ENCODE data around the gene PCDH7.

The PCDH7 gene

DNA sequence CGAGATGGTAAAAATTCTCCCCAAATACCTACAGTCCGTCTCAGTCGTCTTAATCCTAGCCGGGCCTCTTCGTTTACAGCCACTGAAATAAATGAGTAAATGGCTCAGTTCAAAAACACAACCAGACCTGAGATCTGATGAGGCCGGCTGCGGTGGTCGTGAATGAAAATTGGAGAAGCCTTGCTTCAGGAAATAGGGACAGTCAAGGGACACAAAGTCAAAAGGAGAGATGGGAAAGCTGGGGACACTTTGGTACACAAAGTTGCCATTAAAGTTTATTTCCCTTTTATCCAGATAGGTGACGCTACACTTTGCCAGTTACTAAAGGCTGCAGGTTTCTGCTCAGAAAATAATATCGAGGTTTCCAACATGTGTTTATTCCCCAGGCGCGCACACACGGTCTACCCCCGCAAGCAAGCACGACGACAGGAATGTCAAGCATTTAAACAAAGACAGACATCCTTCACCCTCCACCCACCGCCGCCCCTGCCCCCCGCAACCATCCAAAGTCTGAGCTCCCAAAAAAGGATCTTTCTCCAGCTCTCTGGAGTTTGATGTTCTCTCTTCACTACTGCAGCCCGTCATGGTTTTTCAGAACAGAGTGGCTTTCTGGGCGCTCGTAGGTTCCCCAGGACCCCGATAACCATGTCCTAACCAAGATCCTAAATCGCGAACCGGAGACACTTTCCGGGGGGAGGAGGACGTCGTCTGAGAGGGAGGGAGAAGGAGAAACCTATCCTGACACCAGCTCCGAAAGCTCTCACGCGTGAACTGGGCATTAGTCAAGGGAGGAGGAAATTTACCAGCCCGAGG is 1.3 kb upstream of the PCDH7 start (continued):
- TF ChIP-seq, protein P1, sequence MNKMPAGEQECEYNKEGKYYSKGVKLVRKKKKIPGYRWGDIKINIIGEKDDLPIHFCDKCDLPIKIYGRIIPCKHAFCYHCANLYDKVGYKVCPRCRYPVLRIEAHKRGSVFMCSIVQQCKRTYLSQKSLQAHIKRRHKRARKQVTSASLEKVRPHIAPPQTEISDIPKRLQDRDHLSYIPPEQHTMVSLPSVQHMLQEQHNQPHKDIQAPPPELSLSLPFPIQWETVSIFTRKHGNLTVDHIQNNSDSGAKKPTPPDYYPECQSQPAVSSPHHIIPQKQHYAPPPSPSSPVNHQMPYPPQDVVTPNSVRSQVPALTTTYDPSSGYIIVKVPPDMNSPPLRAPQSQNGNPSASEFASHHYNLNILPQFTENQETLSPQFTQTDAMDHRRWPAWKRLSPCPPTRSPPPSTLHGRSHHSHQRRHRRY (tag by site-specific recombination; IDR thresholded peaks at IDR 0.05) = no peak
- TF ChIP-seq KLF9 (tag by site-specific recombination; IDR thresholded peaks at IDR 0.05; ENCODE audit: low read depth) = no peak
- TF ChIP-seq ZNF280D (tag by site-specific recombination; IDR thresholded peaks at IDR 0.05) = no peak
- TF ChIP-seq EGR2 (tag by site-specific recombination; IDR thresholded peaks at IDR 0.05; ENCODE audit: low read depth) = peak; percentile 43
- TF ChIP-seq, protein P2, sequence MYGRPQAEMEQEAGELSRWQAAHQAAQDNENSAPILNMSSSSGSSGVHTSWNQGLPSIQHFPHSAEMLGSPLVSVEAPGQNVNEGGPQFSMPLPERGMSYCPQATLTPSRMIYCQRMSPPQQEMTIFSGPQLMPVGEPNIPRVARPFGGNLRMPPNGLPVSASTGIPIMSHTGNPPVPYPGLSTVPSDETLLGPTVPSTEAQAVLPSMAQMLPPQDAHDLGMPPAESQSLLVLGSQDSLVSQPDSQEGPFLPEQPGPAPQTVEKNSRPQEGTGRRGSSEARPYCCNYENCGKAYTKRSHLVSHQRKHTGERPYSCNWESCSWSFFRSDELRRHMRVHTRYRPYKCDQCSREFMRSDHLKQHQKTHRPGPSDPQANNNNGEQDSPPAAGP (tag by site-specific recombination; IDR thresholded peaks at IDR 0.05) = no peak
- peak; percentile 50; the same call in 1 of the 2 replicates for TF ChIP-seq CTCF (tag by site-specific recombination; IDR thresholded peaks at IDR 0.05)
- peak; percentile 45 for TF ChIP-seq GLIS1 (tag by site-specific recombination; IDR thresholded peaks at IDR 0.05)
- TF ChIP-seq ZNF426 (tag by site-specific recombination; IDR thresholded peaks at IDR 0.05) = no peak
- TF ChIP-seq ZNF155 (tag by site-specific recombination; IDR thresholded peaks at IDR 0.05) = no peak
- TF ChIP-seq ZNF335 (tag by site-specific recombination; conservative IDR thresholded peaks at IDR 0.05) = peak; percentile 63
- no peak for TF ChIP-seq ZNF530 (tag by site-specific recombination; IDR thresholded peaks at IDR 0.05; ENCODE audit: low read depth)
- TF ChIP-seq ZIC2 (tag by site-specific recombination; IDR thresholded peaks at IDR 0.05) = no peak
- TF ChIP-seq ZNF391 (tag by site-specific recombination; IDR thresholded peaks at IDR 0.05; ENCODE audit: borderline replicate concordance, low read depth) = no peak
- peak; percentile 66 for TF ChIP-seq ZFHX2 (tag by site-specific recombination; conservative IDR thresholded peaks at IDR 0.05)
- no peak for TF ChIP-seq KLF16 (tag by site-specific recombination; IDR thresholded peaks at IDR 0.05)

- POLR2A ChIA-PET = interaction anchor here (0.6 to 1.5 kb wide), 14 partner anchors 9 to 546 kb away, joined by 3 to 11 read pairs (median 4); no protein-coding TSS in a partner anchor
- no peaks in the 10 kb centered on the region for H3K9me3 ChIP-seq (ENCODE audit: control insufficient read depth, insufficient read depth, low read depth, low read length)
- peak overlapping the region; percentile 86 for H3K4me3 ChIP-seq (ENCODE audit: low read depth, low read length)
- CTCF ChIA-PET = interaction anchor here (0.6 to 0.7 kb wide), 2 partner anchors 326 to 1382 kb away, joined by 3 to 4 read pairs; no protein-coding TSS in a partner anchor
- peak overlapping the region; percentile 98 for H3K27ac ChIP-seq (ENCODE audit: extremely low read depth, low read depth, low read length)
- peaks cover 0 to 21% of the 10 kb centered on the region in 2 experiments; a peak in 1 of 3 replicates for H3K36me3 ChIP-seq (ENCODE audit: control insufficient read depth in 2 of 2, insufficient read depth in 1 of 2, low read length in 2 of 2)
- H3K4me1 ChIP-seq (ENCODE audit: control insufficient read depth, insufficient read depth, low read length) = no peaks in the 10 kb centered on the region
- TF ChIP-seq ZXDB (tag by site-specific recombination; IDR thresholded peaks at IDR 0.05) (peak; percentile 98), ZBTB48 (tag by site-specific recombination; IDR thresholded peaks at IDR 0.05) (peak; percentile 93), ZNF248 (tag by site-specific recombination; IDR thresholded peaks at IDR 0.05) (no peak), ZNF341 (tag by site-specific recombination; IDR thresholded peaks at IDR 0.05; ENCODE audit: low read depth) (peak; percentile 42; the same call in 1 of the 2 replicates), ZNF501 (tag by site-specific recombination; IDR thresholded peaks at IDR 0.05) (0 out of 2 replicates have a peak, but pooled peaks have one; percentile 8), KLF9 (tag by site-specific recombination; IDR thresholded peaks at IDR 0.05; ENCODE audit: low read depth) (0 out of 2 replicates have a peak, but pooled peaks have one; percentile 27), TCF7L2 (IDR thresholded peaks at IDR 0.05; ENCODE audit: borderline replicate concordance, low read depth, low read length) (no peak), WT1 (tag by site-specific recombination; IDR thresholded peaks at IDR 0.05) (no peak), ZNF366 (tag by site-specific recombination; conservative IDR thresholded peaks at IDR 0.05) (peak; percentile 77), ZNF629 (tag by site-specific recombination; IDR thresholded peaks at IDR 0.05) (peak; percentile 8; the same call in 1 of the 2 replicates), GLIS2 (tag by site-specific recombination; IDR thresholded peaks at IDR 0.05) (peak; percentile 28; the same call in 1 of the 2 replicates), ZFP69B (tag by site-specific recombination; IDR thresholded peaks at IDR 0.05) (0 out of 2 replicates have a peak, but pooled peaks have one; percentile 13)
Observed at GRCh38 chr4:30719454-30720020, 632 bp upstream of the PCDH7 start.

Measured in HEK293 (cell line).